ENCODE data around the gene STOML2.
A peak's percentile ranks its signal among the peaks of the same experiment; 100 is the strongest.

STOML2 gene

GRCh38 chr9:35134920-35135319, 32.0 kb upstream of the STOML2 start:
- H3K4me3 ChIP-seq (ENCODE audit: control insufficient read depth, low read depth, low read length) = no peak overlapping the region
- TF ChIP-seq, protein P1, sequence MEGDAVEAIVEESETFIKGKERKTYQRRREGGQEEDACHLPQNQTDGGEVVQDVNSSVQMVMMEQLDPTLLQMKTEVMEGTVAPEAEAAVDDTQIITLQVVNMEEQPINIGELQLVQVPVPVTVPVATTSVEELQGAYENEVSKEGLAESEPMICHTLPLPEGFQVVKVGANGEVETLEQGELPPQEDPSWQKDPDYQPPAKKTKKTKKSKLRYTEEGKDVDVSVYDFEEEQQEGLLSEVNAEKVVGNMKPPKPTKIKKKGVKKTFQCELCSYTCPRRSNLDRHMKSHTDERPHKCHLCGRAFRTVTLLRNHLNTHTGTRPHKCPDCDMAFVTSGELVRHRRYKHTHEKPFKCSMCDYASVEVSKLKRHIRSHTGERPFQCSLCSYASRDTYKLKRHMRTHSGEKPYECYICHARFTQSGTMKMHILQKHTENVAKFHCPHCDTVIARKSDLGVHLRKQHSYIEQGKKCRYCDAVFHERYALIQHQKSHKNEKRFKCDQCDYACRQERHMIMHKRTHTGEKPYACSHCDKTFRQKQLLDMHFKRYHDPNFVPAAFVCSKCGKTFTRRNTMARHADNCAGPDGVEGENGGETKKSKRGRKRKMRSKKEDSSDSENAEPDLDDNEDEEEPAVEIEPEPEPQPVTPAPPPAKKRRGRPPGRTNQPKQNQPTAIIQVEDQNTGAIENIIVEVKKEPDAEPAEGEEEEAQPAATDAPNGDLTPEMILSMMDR (conservative IDR thresholded peaks at IDR 0.05; ENCODE audit: control insufficient read depth, insufficient read depth, low read depth, low read length) = no peak
- DNase-seq (ENCODE audit: low read depth) = no peak

DNA sequence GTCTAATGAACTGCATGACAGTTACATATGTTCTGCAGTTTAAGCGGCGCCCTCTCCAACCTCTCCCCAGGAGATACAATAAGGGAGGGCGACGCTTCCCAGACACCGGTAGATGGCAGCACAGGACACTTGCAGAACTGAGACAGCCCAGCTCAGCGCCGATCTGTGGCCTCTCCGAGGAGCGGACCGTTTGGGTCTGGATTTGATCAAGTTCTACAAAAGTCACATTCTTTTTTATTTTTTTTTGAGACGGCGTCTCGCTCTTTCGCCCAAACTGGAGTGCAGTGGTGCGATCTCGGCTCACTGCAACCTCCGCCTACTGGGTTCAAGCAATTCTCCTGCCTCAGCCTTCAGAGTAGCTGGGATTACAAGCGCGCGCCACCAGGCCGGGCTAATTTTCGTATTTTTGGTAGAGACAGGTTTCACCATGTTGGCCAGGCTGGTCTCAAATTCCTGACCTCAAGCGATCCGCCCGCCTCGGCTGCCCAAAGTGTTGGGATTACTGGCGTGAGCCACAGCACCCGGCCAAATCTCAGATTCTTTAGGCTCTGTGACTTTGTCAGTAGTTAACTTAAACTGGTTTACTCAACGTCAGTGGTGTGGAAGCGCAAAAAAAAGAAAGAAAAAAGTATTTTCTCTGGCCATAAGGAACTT, 14.1 kb upstream of the STOML2 start:
- peak; percentile 96 for DNase-seq (ENCODE audit: low read depth)
- TF ChIP-seq, protein P1 (conservative IDR thresholded peaks at IDR 0.05; ENCODE audit: control insufficient read depth, insufficient read depth, low read depth, low read length) = peak; percentile 94
- peak overlapping the region; percentile 65 for H3K4me3 ChIP-seq (ENCODE audit: control insufficient read depth, low read depth, low read length)

- DNase-seq (ENCODE audit: low read depth) = no peak
- peak overlapping the region; percentile 65 for H3K4me3 ChIP-seq (ENCODE audit: control insufficient read depth, low read depth, low read length)
These were observed 13.6 kb upstream of the STOML2 start for GRCh38 chr9:35116539-35116897.

GRCh38 chr9:35115680-35116538, 13.0 kb upstream of the STOML2 start, which contains the start of gene ATOSB:
Gene ATOSB, minus strand, starts transcription at chr9:35115862. Its CDS starts 7,588 bp downstream, at chr9:35108274.
- DNase-seq (ENCODE audit: low read depth) = peak; percentile 93
- TF ChIP-seq, protein P1 (conservative IDR thresholded peaks at IDR 0.05; ENCODE audit: control insufficient read depth, insufficient read depth, low read depth, low read length) = no peak
- peak within 1 kb of the TSS; percentile 65 for H3K4me3 ChIP-seq (ENCODE audit: control insufficient read depth, low read depth, low read length)

More at GRCh38 chr9:35116539-35116897, 13.6 kb upstream of the STOML2 start:
- TF ChIP-seq, protein P1 (conservative IDR thresholded peaks at IDR 0.05; ENCODE audit: control insufficient read depth, insufficient read depth, low read depth, low read length) = no peak

- H3K4me3 ChIP-seq (ENCODE audit: control insufficient read depth, low read depth, low read length) = peak overlapping the region; percentile 65
- DNase-seq (ENCODE audit: low read depth) = peak; percentile 55
- TF ChIP-seq, protein P1 (conservative IDR thresholded peaks at IDR 0.05; ENCODE audit: control insufficient read depth, insufficient read depth, low read depth, low read length) = no peak
These were observed 12.1 kb upstream of the STOML2 start for GRCh38 chr9:35114840-35115628.

DNA sequence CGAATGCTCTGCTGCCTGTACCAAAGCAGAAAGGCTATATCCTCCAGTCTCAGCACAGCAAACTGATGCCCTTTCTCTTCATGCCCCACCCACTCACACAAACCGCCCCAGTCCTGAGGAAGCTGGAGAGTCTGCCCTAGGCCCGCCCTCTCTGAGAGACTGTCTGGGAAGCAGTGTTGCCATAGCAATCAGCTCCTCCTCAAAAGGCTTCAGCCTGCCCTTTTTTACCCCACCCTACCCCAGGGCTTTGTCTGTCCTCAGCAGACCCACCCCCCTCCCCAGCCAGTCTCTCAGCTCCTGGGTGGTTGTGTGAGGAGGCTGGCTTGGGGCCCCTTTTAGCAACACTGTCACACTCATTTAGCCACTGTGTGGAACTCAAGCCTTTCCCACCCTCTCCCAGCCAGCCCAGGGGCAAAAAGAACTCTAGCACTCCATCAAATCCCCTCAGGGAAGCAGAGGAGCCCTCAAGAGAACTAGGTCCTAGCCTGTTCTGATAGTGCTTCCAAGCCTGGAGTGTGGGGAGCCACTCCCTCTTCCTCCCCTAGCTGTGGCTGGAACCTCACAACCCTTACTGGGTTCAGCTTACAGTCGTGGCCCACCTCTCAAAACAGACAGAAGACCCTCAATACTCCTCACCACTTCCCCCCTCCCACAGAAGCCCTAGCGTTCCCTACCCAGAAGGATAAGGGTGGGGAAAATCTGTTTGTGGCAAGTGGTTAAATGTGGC, 11.3 kb upstream of the STOML2 start:
- peak; percentile 93 for DNase-seq (ENCODE audit: low read depth)
- peak overlapping the region; percentile 65 for H3K4me3 ChIP-seq (ENCODE audit: control insufficient read depth, low read depth, low read length)
- TF ChIP-seq, protein P1 (conservative IDR thresholded peaks at IDR 0.05; ENCODE audit: control insufficient read depth, insufficient read depth, low read depth, low read length) = no peak
